ENCODE results near the gene CD300C.
A peak's percentile ranks its signal among the peaks of the same experiment; 100 is the strongest.

CD300C gene

DNA sequence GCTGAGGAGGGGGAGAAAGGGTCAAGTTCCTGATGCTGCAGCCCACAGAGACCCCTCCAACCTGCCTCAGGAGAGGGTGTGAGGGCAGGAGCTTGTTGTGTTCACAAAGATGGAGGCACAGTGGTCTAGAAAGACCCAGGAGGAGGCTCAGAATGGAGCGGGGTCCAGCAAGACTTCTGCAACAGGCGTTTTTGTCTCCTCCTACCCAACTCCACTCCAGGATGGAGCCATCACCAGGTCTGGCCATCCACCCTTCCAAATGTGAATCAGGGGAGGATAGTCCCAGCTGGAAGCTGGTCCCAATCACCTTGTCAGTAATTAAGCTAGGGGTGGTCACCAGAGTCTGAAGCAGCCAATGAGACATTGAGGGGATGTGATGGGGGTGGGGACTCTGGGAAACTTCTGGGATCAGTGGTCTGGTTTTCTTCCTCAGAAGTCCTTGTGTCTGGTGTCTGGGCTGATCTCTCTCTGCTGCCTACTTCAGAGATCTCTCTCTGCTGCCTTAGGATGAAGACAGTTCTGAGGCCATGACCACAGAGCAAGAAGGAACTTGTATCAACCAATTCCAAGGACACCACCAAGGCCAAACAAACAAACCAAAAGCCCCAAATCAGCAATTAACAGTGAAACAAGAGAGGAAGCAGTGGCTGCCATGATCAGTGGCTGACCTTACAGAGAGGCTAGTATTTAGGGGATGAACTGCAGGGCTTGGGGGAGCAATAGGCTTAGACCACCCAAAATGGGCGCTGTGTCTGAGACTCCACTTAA lies 29.2 kb downstream of the CD300C start:
- Histone ChIP-seq H3K4me1 (ENCODE audit: control insufficient read depth, insufficient read depth, low read depth, low read length) (no peaks in the 10 kb centered on the region), H4K8ac (ENCODE audit: low read length) (no peak overlapping the region), H3K27ac (ENCODE audit: low read length, poor library complexity, severe bottlenecking) (no peak overlapping the region), H3K4ac (ENCODE audit: low read depth in 1 of 2, low read length in 2 of 2) (no peak overlapping the region), H2BK12ac (ENCODE audit: low read length in 2 of 2) (no peak overlapping the region), H3K27me3 (ENCODE audit: control insufficient read depth in 1 of 2, insufficient read depth in 1 of 2, low read length in 2 of 2) (peaks cover 0 to 4% of the 10 kb centered on the region in 2 experiments), H3K4me3 (ENCODE audit: insufficient read depth in 1 of 2, low read depth in 1 of 2, low read length in 2 of 2) (no peak overlapping the region), H2AK5ac (ENCODE audit: low read length, severe bottlenecking) (no peak overlapping the region), H2BK120ac (ENCODE audit: low read depth, low read length) (no peak overlapping the region), H3K18ac (ENCODE audit: low read depth in 1 of 2, low read length in 2 of 2) (no peak overlapping the region), H3K79me1 (replicated peaks; ENCODE audit: low read length, poor library complexity, severe bottlenecking) (no peaks in the 10 kb centered on the region), H3K36me3 (ENCODE audit: control insufficient read depth in 1 of 2, insufficient read depth in 2 of 2, low read depth in 1 of 2, low read length in 2 of 2) (no peaks in the 10 kb centered on the region), H2AFZ (ENCODE audit: low read depth, low read length) (no peak overlapping the region), H3K9me3 (ENCODE audit: control insufficient read depth, low read length) (no peaks in the 10 kb centered on the region), H2BK5ac (ENCODE audit: low read depth, low read length, poor library complexity, severe bottlenecking) (no peak overlapping the region), H4K91ac (ENCODE audit: low read length) (no peak overlapping the region), H3K4me2 (ENCODE audit: low read length, poor library complexity, severe bottlenecking) (no peak overlapping the region), H3K14ac (ENCODE audit: low read length in 2 of 2) (no peak overlapping the region), H2BK15ac (ENCODE audit: low read depth, poor library complexity, severe bottlenecking) (no peak overlapping the region), H3K9ac (ENCODE audit: low read length) (no peak overlapping the region), H3K23ac (ENCODE audit: low read length in 2 of 2) (no peak overlapping the region)
- 91% methylated on average over 2 of the region's 3 CpGs for WGBS
- DNase-seq = no peak

DNA sequence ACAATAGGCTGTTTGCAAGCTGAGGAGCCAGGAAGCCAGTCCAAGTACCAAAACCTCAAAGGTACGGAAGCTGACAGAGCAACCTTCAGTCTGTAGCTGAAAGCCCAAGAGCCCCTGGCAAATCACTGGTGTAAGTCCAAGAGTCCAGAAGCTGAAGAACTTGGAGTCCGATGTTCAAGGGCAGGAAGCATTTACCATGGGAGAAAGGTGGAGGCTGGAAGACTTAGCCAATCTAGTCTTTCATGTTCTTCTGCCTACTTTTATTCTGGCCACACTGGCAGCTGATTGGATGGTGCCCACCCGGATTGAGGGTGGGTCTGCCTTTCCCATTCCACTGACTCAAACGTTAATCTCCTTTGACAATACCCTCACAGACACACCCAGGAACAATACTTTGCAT lies 30.0 kb downstream of the CD300C start:
- Histone ChIP-seq H2BK15ac (ENCODE audit: low read depth, poor library complexity, severe bottlenecking) (no peak overlapping the region), H2AFZ (ENCODE audit: low read depth, low read length) (no peak overlapping the region), H3K4me2 (ENCODE audit: low read length, poor library complexity, severe bottlenecking) (no peak overlapping the region), H4K91ac (ENCODE audit: low read length) (no peak overlapping the region), H3K27me3 (ENCODE audit: control insufficient read depth in 1 of 2, insufficient read depth in 1 of 2, low read length in 2 of 2) (peaks cover 0 to 4% of the 10 kb centered on the region in 2 experiments), H4K8ac (ENCODE audit: low read length) (no peak overlapping the region), H3K14ac (ENCODE audit: low read length in 2 of 2) (no peak overlapping the region), H2BK12ac (ENCODE audit: low read length in 2 of 2) (no peak overlapping the region), H2AK5ac (ENCODE audit: low read length, severe bottlenecking) (no peak overlapping the region), H3K18ac (ENCODE audit: low read depth in 1 of 2, low read length in 2 of 2) (no peak overlapping the region), H3K79me1 (replicated peaks; ENCODE audit: low read length, poor library complexity, severe bottlenecking) (no peaks in the 10 kb centered on the region), H3K9me3 (ENCODE audit: control insufficient read depth, low read length) (no peaks in the 10 kb centered on the region), H2BK120ac (ENCODE audit: low read depth, low read length) (no peak overlapping the region), H3K9ac (ENCODE audit: low read length) (no peak overlapping the region), H3K27ac (ENCODE audit: low read length, poor library complexity, severe bottlenecking) (no peak overlapping the region), H3K23ac (ENCODE audit: low read length in 2 of 2) (no peak overlapping the region), H3K4me1 (ENCODE audit: control insufficient read depth, insufficient read depth, low read depth, low read length) (no peaks in the 10 kb centered on the region), H3K36me3 (ENCODE audit: control insufficient read depth in 1 of 2, insufficient read depth in 2 of 2, low read depth in 1 of 2, low read length in 2 of 2) (no peaks in the 10 kb centered on the region), H3K4ac (ENCODE audit: low read depth in 1 of 2, low read length in 2 of 2) (no peak overlapping the region), H2BK5ac (ENCODE audit: low read depth, low read length, poor library complexity, severe bottlenecking) (no peak overlapping the region), H3K4me3 (ENCODE audit: insufficient read depth in 1 of 2, low read depth in 1 of 2, low read length in 2 of 2) (no peak overlapping the region)
- DNase-seq = no peak
- 68% methylated on average over 4 of the region's 4 CpGs for WGBS

GRCh38 chr17:74514632-74515334 lies 31.1 kb downstream of the CD300C start:
- H2AFZ ChIP-seq (ENCODE audit: low read depth, low read length) = no peak overlapping the region

DNA sequence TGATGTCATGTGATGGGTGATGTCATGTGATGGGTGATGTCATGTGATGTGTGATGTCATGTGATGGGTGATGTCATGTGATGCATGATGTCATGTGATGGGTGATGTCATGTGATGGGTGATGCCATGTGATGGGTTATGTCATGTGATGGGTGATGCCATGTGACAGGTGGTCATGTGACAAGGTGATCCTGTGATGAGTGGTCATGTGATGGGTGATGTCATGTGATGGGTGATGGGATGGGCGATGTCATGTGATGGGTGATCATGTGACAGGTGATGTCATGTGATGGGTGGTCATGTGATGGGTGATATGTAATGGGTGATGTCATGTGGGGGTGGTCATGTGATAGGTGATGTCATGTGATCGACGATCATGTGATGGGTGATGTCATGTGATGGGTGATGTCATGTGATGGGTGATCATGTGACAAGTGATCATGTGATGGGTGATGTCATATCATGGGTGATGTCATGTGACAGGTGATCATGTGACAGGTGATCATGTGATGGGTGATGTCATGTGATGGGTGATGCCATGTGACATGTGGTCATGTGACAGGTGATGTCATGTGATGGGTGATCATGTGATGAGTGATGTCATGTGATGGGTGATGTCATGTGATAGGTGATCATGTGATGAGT lies 31.8 kb downstream of the CD300C start:
- Histone ChIP-seq H3K27ac (ENCODE audit: low read length, poor library complexity, severe bottlenecking) (no peak overlapping the region), H3K27me3 (ENCODE audit: control insufficient read depth in 1 of 2, insufficient read depth in 1 of 2, low read length in 2 of 2) (peaks cover 0 to 4% of the 10 kb centered on the region in 2 experiments), H3K4me1 (ENCODE audit: control insufficient read depth, insufficient read depth, low read depth, low read length) (no peaks in the 10 kb centered on the region), H3K18ac (ENCODE audit: low read depth in 1 of 2, low read length in 2 of 2) (no peak overlapping the region), H4K91ac (ENCODE audit: low read length) (peak overlapping the region; percentile 9), H4K8ac (ENCODE audit: low read length) (no peak overlapping the region), H3K4me3 (ENCODE audit: insufficient read depth in 1 of 2, low read depth in 1 of 2, low read length in 2 of 2) (no peak overlapping the region), H2BK120ac (ENCODE audit: low read depth, low read length) (no peak overlapping the region), H3K23ac (ENCODE audit: low read length in 2 of 2) (no peak overlapping the region), H3K9ac (ENCODE audit: low read length) (no peak overlapping the region), H2AFZ (ENCODE audit: low read depth, low read length) (no peak overlapping the region), H3K4me2 (ENCODE audit: low read length, poor library complexity, severe bottlenecking) (no peak overlapping the region), H3K4ac (ENCODE audit: low read depth in 1 of 2, low read length in 2 of 2) (no peak overlapping the region), H3K79me1 (replicated peaks; ENCODE audit: low read length, poor library complexity, severe bottlenecking) (no peaks in the 10 kb centered on the region), H2BK12ac (ENCODE audit: low read length in 2 of 2) (no peak overlapping the region), H2AK5ac (ENCODE audit: low read length, severe bottlenecking) (no peak overlapping the region), H3K9me3 (ENCODE audit: control insufficient read depth, low read length) (no peaks in the 10 kb centered on the region), H3K14ac (ENCODE audit: low read length in 2 of 2) (no peak overlapping the region), H2BK5ac (ENCODE audit: low read depth, low read length, poor library complexity, severe bottlenecking) (no peak overlapping the region), H2BK15ac (ENCODE audit: low read depth, poor library complexity, severe bottlenecking) (no peak overlapping the region), H3K36me3 (ENCODE audit: control insufficient read depth in 1 of 2, insufficient read depth in 2 of 2, low read depth in 1 of 2, low read length in 2 of 2) (no peaks in the 10 kb centered on the region)
- 87% methylated on average over 3 of the region's 3 CpGs for WGBS
- DNase-seq = peak; percentile 79

More at GRCh38 chr17:74514632-74515334, 31.1 kb downstream of the CD300C start:
- Histone ChIP-seq H3K4me1 (ENCODE audit: control insufficient read depth, insufficient read depth, low read depth, low read length) (no peaks in the 10 kb centered on the region), H2BK120ac (ENCODE audit: low read depth, low read length) (no peak overlapping the region), H3K9ac (ENCODE audit: low read length) (no peak overlapping the region), H3K4ac (ENCODE audit: low read depth in 1 of 2, low read length in 2 of 2) (no peak overlapping the region), H3K36me3 (ENCODE audit: control insufficient read depth in 1 of 2, insufficient read depth in 2 of 2, low read depth in 1 of 2, low read length in 2 of 2) (no peaks in the 10 kb centered on the region), H4K8ac (ENCODE audit: low read length) (no peak overlapping the region), H2AK5ac (ENCODE audit: low read length, severe bottlenecking) (no peak overlapping the region), H3K27ac (ENCODE audit: low read length, poor library complexity, severe bottlenecking) (no peak overlapping the region), H3K79me1 (replicated peaks; ENCODE audit: low read length, poor library complexity, severe bottlenecking) (no peaks in the 10 kb centered on the region), H3K27me3 (ENCODE audit: control insufficient read depth in 1 of 2, insufficient read depth in 1 of 2, low read length in 2 of 2) (peaks cover 0 to 4% of the 10 kb centered on the region in 2 experiments), H2BK5ac (ENCODE audit: low read depth, low read length, poor library complexity, severe bottlenecking) (no peak overlapping the region), H3K9me3 (ENCODE audit: control insufficient read depth, low read length) (no peaks in the 10 kb centered on the region), H3K18ac (ENCODE audit: low read depth in 1 of 2, low read length in 2 of 2) (no peak overlapping the region), H3K23ac (ENCODE audit: low read length in 2 of 2) (no peak overlapping the region), H2BK12ac (ENCODE audit: low read length in 2 of 2) (no peak overlapping the region), H3K4me2 (ENCODE audit: low read length, poor library complexity, severe bottlenecking) (no peak overlapping the region), H3K4me3 (ENCODE audit: insufficient read depth in 1 of 2, low read depth in 1 of 2, low read length in 2 of 2) (no peak overlapping the region), H2BK15ac (ENCODE audit: low read depth, poor library complexity, severe bottlenecking) (no peak overlapping the region), H3K14ac (ENCODE audit: low read length in 2 of 2) (no peak overlapping the region), H4K91ac (ENCODE audit: low read length) (no peak overlapping the region)
- DNase-seq = no peak
- 96% methylated on average over 10 of the region's 10 CpGs for WGBS
